ENCODE data around the gene KCNH5.

- TF ChIP-seq CTCF (IDR thresholded peaks at IDR 0.05) (no peak), POLR2AphosphoS5 (IDR thresholded peaks at IDR 0.05) (no peak), POLR2A (IDR thresholded peaks at IDR 0.05) (no peak), EP300 (IDR thresholded peaks at IDR 0.05) (no peak)
These were observed 38.7 kb downstream of the KCNH5 start for GRCh38 chr14:63006531-63006930.

All from upper lobe of left lung (tissue), 4 donors.